Right lobe of liver (tissue), 4 donors: Measurements from ENCODE around the gene ATF4.

ENCODE experiments used
- POLR2A ChIP-seq: fragments of 450-650 bp; IDR thresholded peaks from one replicate; pipeline ENCODE4 v1.6.1; 2017; ENCODE audit warnings: antibody characterized with exemption, mild to moderate bottlenecking
- TF ChIP-seq, protein P1 (sequence below), 4 donors: fragments of 200-600 bp in 3 of 4; fragments of 450-650 bp in 1 of 4; IDR thresholded peaks; one replicate each; pipeline versions ENCODE4 v1.5.1 to v1.8.0; 2016 to 2022; ENCODE audit warnings: antibody characterized with exemption in 4 of 4, mild to moderate bottlenecking in 2 of 4
- donor health status: DM: no; HTN: no; CAD: no.
- donor health status: DM: no; HTN: no; CAD: no.
- donor health status: DM: no; HTN: yes; CAD: no.

DNA sequence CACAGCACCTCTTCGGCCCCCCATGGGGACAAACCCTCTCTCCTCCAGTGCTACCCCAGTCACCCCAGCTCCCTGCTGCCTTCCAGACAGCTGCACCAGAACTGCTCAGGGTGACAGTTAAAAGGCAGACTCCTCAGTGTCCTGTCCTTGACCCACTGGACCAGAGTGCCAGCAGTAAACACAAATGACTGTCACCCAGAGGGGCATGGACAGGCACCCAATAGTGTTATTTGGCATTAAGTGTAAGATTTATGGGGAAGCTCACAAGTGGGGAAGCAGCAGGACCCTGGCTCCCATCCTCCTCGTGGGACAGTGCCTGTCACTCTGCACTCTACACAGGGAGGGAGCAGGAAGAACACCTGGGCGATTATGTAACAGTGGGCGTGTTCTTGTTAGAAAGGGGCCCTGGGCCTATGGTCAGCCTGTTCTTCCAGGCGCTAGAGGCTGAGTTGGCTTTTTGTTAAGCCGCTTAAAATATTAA lies 7.2 kb downstream of the ATF4 start:
- TF ChIP-seq, protein P1, sequence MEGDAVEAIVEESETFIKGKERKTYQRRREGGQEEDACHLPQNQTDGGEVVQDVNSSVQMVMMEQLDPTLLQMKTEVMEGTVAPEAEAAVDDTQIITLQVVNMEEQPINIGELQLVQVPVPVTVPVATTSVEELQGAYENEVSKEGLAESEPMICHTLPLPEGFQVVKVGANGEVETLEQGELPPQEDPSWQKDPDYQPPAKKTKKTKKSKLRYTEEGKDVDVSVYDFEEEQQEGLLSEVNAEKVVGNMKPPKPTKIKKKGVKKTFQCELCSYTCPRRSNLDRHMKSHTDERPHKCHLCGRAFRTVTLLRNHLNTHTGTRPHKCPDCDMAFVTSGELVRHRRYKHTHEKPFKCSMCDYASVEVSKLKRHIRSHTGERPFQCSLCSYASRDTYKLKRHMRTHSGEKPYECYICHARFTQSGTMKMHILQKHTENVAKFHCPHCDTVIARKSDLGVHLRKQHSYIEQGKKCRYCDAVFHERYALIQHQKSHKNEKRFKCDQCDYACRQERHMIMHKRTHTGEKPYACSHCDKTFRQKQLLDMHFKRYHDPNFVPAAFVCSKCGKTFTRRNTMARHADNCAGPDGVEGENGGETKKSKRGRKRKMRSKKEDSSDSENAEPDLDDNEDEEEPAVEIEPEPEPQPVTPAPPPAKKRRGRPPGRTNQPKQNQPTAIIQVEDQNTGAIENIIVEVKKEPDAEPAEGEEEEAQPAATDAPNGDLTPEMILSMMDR (IDR thresholded peaks at IDR 0.05), result no peak
- TF ChIP-seq POLR2A, result no peak
